Measurements from ENCODE around the gene NOP14.

The NOP14 gene

GRCh38 chr4:2934813-2935761 lies 28.1 kb downstream of the NOP14 start (continued):
- TF ChIP-seq ZNF692 (tag by site-specific recombination; IDR thresholded peaks at IDR 0.05), result 0 out of 2 replicates have a peak, but pooled peaks have one; percentile 12
- TF ChIP-seq EGR2 (tag by site-specific recombination; IDR thresholded peaks at IDR 0.05; ENCODE audit: low read depth), result peak; percentile 91
- no peak for TF ChIP-seq ZNF670 (tag by site-specific recombination; IDR thresholded peaks at IDR 0.05; ENCODE audit: low read depth)
- no peak for TF ChIP-seq ZNF16 (tag by site-specific recombination; IDR thresholded peaks at IDR 0.05; ENCODE audit: low read depth)
- TF ChIP-seq ZNF335 (tag by site-specific recombination; conservative IDR thresholded peaks at IDR 0.05), result peak; percentile 99
- peak; percentile 9; the same call in 1 of the 2 replicates for TF ChIP-seq BCL11A (tag by site-specific recombination; IDR thresholded peaks at IDR 0.05; ENCODE audit: low read depth)
- TF ChIP-seq KLF7 (tag by site-specific recombination; IDR thresholded peaks at IDR 0.05; ENCODE audit: borderline replicate concordance), result no peak
- 0 out of 2 replicates have a peak, but pooled peaks have one; percentile 17 for TF ChIP-seq ZBTB21 (tag by site-specific recombination; IDR thresholded peaks at IDR 0.05)
- no peak for TF ChIP-seq ZNF148 (tag by site-specific recombination; IDR thresholded peaks at IDR 0.05; ENCODE audit: borderline replicate concordance)
- 0 out of 2 replicates have a peak, but pooled peaks have one; percentile 7 for TF ChIP-seq ZNF660 (tag by site-specific recombination; IDR thresholded peaks at IDR 0.05)
- TF ChIP-seq ZNF311 (tag by site-specific recombination; IDR thresholded peaks at IDR 0.05; ENCODE audit: borderline replicate concordance), result no peak
- TF ChIP-seq RBAK (tag by site-specific recombination; IDR thresholded peaks at IDR 0.05), result no peak
- TF ChIP-seq ZNF398 (tag by site-specific recombination; IDR thresholded peaks at IDR 0.05), result no peak
- 0 out of 2 replicates have a peak, but pooled peaks have one; percentile 29 for TF ChIP-seq ZNF2 (tag by site-specific recombination; IDR thresholded peaks at IDR 0.05)
- TF ChIP-seq PRDM10 (tag by site-specific recombination; IDR thresholded peaks at IDR 0.05), result peak; percentile 42
- TF ChIP-seq SP3 (tag by site-specific recombination; IDR thresholded peaks at IDR 0.05), result peak; percentile 72
- TF ChIP-seq ZNF426 (tag by site-specific recombination; IDR thresholded peaks at IDR 0.05), result no peak
- TF ChIP-seq TCF7L2 (IDR thresholded peaks at IDR 0.05; ENCODE audit: borderline replicate concordance, low read depth, low read length), result no peak
- TF ChIP-seq ZNF76 (tag by site-specific recombination; IDR thresholded peaks at IDR 0.05; ENCODE audit: borderline replicate concordance, low read depth), result no peak
- no peak for TF ChIP-seq ZNF341 (tag by site-specific recombination; IDR thresholded peaks at IDR 0.05; ENCODE audit: low read depth)
- TF ChIP-seq KLF1 (tag by site-specific recombination; IDR thresholded peaks at IDR 0.05), result peak; percentile 91
- TF ChIP-seq ZFHX2 (tag by site-specific recombination; conservative IDR thresholded peaks at IDR 0.05), result peak; percentile 96
- 0 out of 2 replicates have a peak, but pooled peaks have one; percentile 17 for TF ChIP-seq YY2 (tag by site-specific recombination; IDR thresholded peaks at IDR 0.05)
- no peak for TF ChIP-seq ZBTB48 (tag by site-specific recombination; IDR thresholded peaks at IDR 0.05)
- no peak for TF ChIP-seq ZNF473 (tag by site-specific recombination; IDR thresholded peaks at IDR 0.05)
- TF ChIP-seq ZNF394 (tag by site-specific recombination; IDR thresholded peaks at IDR 0.05; ENCODE audit: borderline replicate concordance), result peak; percentile 91
- peak; percentile 66; the same call in 1 of the 2 replicates for TF ChIP-seq ZFP37 (tag by site-specific recombination; IDR thresholded peaks at IDR 0.05)

Measured in HEK293 (cell line).